ENCODE data around the gene TSEN54.

DNA sequence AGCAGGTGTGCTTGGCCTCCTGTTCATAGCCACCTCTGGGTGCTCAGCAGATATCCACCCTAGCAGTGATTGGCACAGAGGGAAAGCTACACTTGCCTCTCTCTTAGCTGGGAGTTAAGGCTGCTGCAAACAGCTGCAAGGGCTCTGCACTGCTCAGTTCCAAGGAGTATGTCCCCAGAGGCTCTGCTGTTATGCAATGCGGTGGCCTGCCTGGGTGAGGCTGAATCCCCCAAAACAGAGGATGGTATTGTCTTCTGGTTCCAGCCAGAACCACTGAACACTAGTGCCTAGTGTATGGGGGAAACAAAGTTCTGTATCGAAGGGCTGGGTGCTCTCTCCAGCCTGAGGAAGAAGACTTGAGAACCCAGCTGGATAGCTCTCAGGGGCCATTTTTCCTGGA lies 43.1 kb upstream of the TSEN54 start:
- TF ChIP-seq POLR2AphosphoS5 (IDR thresholded peaks at IDR 0.05; ENCODE audit: borderline replicate concordance, low read depth, low read length) (no peak), EZH2 (IDR thresholded peaks at IDR 0.05) (no peak), FOXP2 (optimal IDR thresholded peaks at IDR 0.05; ENCODE audit: control extremely low read depth, extremely low read length, insufficient read depth) (no peak)

Measured in SK-N-MC (cell line).